ENCODE data around the gene MYO3B. TPM values are rescaled to one million over a fixed set of nuclear protein-coding genes. Genes with fewer than 3 reads are reported as not detected.

The MYO3B gene
- total and polyA plus RNA-seq, 8 donors, result 0.38 to 1.3 (median 0.52) TPM

GRCh38 chr2:170436077-170436943 is 258.4 kb downstream of the MYO3B start:
- TF ChIP-seq, protein P1, sequence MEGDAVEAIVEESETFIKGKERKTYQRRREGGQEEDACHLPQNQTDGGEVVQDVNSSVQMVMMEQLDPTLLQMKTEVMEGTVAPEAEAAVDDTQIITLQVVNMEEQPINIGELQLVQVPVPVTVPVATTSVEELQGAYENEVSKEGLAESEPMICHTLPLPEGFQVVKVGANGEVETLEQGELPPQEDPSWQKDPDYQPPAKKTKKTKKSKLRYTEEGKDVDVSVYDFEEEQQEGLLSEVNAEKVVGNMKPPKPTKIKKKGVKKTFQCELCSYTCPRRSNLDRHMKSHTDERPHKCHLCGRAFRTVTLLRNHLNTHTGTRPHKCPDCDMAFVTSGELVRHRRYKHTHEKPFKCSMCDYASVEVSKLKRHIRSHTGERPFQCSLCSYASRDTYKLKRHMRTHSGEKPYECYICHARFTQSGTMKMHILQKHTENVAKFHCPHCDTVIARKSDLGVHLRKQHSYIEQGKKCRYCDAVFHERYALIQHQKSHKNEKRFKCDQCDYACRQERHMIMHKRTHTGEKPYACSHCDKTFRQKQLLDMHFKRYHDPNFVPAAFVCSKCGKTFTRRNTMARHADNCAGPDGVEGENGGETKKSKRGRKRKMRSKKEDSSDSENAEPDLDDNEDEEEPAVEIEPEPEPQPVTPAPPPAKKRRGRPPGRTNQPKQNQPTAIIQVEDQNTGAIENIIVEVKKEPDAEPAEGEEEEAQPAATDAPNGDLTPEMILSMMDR (IDR thresholded peaks at IDR 0.05), result no peak
- 41 to 51% methylated on average over 5 of the region's 5 CpGs for WGBS, 2 donors
- FAIRE-seq (no peak), DNase-seq (no peak), ATAC-seq (no peak)
- Histone ChIP-seq H3K27ac (no peak overlapping the region), H3K4me3 (no peak overlapping the region), H3K36me3 (no peaks in the 10 kb centered on the region), H3K27me3 (no peaks in the 10 kb centered on the region), H3K4me1 (peaks cover 0 to under 1% (median 0%) of the 10 kb centered on the region in 3 donors), H3K9me3 (no peaks in the 10 kb centered on the region)
- intact Hi-C loops (cut with DNase I), result no loop called here

DNA sequence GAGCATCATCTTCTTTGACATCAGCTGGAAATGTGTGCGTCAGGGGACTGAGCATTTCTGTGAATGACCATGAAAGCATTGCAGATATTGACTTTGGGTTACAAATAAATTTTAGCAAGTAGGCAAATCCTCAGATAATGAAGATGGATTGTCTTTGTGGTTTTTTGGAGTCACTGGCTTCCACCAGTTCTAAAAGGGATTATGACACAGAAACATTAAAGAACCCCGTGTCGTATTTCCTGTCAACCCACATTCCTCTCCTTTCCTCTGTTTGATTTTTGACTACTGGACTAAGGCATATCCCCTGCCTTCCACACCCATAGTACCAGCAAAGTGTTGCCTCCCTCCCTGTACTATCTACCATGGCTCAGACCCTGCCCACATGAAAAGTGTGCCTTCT is 268.1 kb downstream of the MYO3B start:
- 56 to 71% methylated on average over 3 of the region's 3 CpGs for WGBS, 2 donors
- DNase-seq (no peak), ATAC-seq (no peak), FAIRE-seq (no peak)
- H3K36me3 ChIP-seq, result no peaks in the 10 kb centered on the region
- no peak overlapping the region for H3K27ac ChIP-seq
- TF ChIP-seq, protein P1 (IDR thresholded peaks at IDR 0.05), result no peak
- intact Hi-C loops (cut with DNase I), result no loop called here
- H3K4me1 ChIP-seq, result peaks cover 0 to 9% (median 8%) of the 10 kb centered on the region in 3 donors
- H3K27me3 ChIP-seq, result no peaks in the 10 kb centered on the region
- H3K9me3 ChIP-seq, result peaks cover 0 to 4% (median 0%) of the 10 kb centered on the region in 4 donors
- no peak overlapping the region for H3K4me3 ChIP-seq

DNA sequence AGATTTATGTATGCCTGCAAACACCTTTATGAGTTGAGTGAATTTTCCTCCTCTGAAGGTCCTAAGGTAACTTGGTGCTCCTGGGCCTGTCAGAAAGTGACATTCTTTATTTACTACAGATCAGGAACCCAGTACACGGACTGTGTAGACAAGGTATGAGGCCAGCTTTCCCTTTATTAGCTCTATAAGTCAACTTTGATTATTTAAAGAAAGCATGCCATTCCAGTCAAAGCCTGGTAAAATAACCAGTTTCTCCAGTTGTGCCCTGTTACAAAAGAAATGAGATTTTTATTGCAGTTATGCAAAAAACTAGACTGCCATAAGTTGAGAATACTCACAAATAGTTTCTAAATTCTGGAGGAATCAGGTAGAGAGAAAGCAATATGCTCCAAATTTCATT is 271.1 kb downstream of the MYO3B start:
- Histone ChIP-seq H3K27ac (no peak overlapping the region), H3K9me3 (peaks cover 0 to 4% (median 0%) of the 10 kb centered on the region in 4 donors), H3K4me3 (no peak overlapping the region), H3K4me1 (no peaks in the 10 kb centered on the region), H3K27me3 (no peaks in the 10 kb centered on the region), H3K36me3 (no peaks in the 10 kb centered on the region)
- no peak for FAIRE-seq
- ATAC-seq, result no peak
- 69 to 78% methylated on average over 1 of the region's 1 CpG for WGBS, 2 donors
- TF ChIP-seq, protein P1 (IDR thresholded peaks at IDR 0.05), result no peak
- intact Hi-C loops (cut with DNase I), result no loop called here
- no peak for DNase-seq

- ATAC-seq (no peak), DNase-seq (no peak), FAIRE-seq (no peak)
- Histone ChIP-seq H3K27me3 (no peaks in the 10 kb centered on the region), H3K27ac (no peak overlapping the region), H3K4me1 (no peaks in the 10 kb centered on the region), H3K4me3 (no peak overlapping the region), H3K9me3 (no peaks in the 10 kb centered on the region), H3K36me3 (no peaks in the 10 kb centered on the region)
- WGBS, 2 donors, result 70 to 78% methylated on average over 7 of the region's 7 CpGs
- TF ChIP-seq, protein P1 (IDR thresholded peaks at IDR 0.05), result no peak
- intact Hi-C loops (cut with DNase I), result no loop called here
These were observed 276.8 kb downstream of the MYO3B start for GRCh38 chr2:170454471-170455372.

Measured in pancreas (tissue), 10 donors.